A549 treated with ZK216348 at 1 μM for 4 hours (cell line): ENCODE data around the gene TH. TPM values are rescaled to one million over a fixed set of nuclear protein-coding genes. Genes with fewer than 3 reads are reported as not detected.

Source experiments
- total RNA-seq: library from RNA; stranded (reverse); fragments of 200-300 nt; extraction: Qiagen RNA extraction; gene quantifications from 5 replicates; pipeline ENCODE4 v1.2.3, GENCODE V29; 2022; ENCODE audit warnings: low read depth

TH gene
- 0.14 TPM in 1 of 5 replicates, not detected in the others for total RNA-seq

GRCh38 chr11:2171591-2172003 is at the start of gene TH:
TSS of gene TH (minus strand) at chr11:2171815. CDS start at chr11:2171786, 29 bp downstream.

GRCh38 chr11:2160736-2161259 is 10.8 kb downstream of the TH start, which contains the start of gene INS:
TSS of gene INS (minus strand) at chr11:2161209. CDS start at chr11:2160971, 238 bp downstream.

GRCh38 chr11:2139123-2139521 is 32.5 kb downstream of the TH start, which contains the start of gene IGF2:
TSS of gene IGF2 (minus strand) at chr11:2139389. CDS start at chr11:2135523, 3,866 bp downstream.

Other genes with a start within 250 kb of the TH start
- gene MRPL23, start 224.5 kb downstream of the TH start, total RNA-seq = 123 to 167 TPM (median 160 TPM) in 5 replicates
- gene H19, start 174.0 kb downstream of the TH start, total RNA-seq = 6.6 to 16.7 TPM (median 12.0 TPM) in 5 replicates
- gene IGF2, start 32.4 kb downstream of the TH start, total RNA-seq = 1.9 to 3.3 TPM (median 3.1 TPM) in 5 replicates
- not detected in 5 replicates for gene INS, start 10.6 kb downstream of the TH start, total RNA-seq
- gene ASCL2, start 98.8 kb upstream of the TH start, total RNA-seq = not detected in 5 replicates
- not detected in 5 replicates for gene C11orf21, start 130.1 kb upstream of the TH start, total RNA-seq
- not detected in 5 replicates for gene TSPAN32, start 130.2 kb upstream of the TH start, total RNA-seq
- 250 to 408 TPM (median 392 TPM) in 5 replicates for gene CD81, start 205.5 kb upstream of the TH start, total RNA-seq
- 32.7 to 76.9 TPM (median 68.3 TPM) in 5 replicates for gene TSSC4, start 228.9 kb upstream of the TH start, total RNA-seq